HG03342 (cell line): ENCODE measurements around the gene EFNA5.

ENCODE experiments used
- ATAC-seq: cut with Tn5 transposase; IDR thresholded peaks from one replicate; pipeline ENCODE4 v1.9.1; 2021; ENCODE audit warnings: mild to moderate bottlenecking, moderate library complexity; ENCODE audit not compliant: unreplicated experiment

EFNA5 gene

GRCh38 chr5:107548477-107548876, 122.3 kb downstream of the EFNA5 start:
- no peak for ATAC-seq

DNA sequence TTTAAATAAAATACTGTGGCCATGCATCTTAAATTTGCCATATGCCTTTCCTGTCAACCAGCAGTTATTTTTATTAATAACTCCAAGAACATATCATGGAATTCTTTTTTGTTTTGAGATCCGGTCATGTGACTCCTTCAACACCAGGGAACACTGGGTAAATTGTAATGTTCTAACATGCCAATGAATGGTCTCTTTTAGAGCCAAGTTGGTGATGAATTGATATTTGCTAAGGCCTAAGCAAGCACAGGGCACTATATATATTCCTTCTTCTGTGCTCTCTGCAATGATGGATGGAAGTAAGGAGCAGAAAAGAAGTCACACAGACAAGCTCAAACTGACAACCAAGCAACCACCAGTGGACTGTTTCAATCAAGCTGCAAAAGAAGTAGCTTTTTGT, 124.0 kb downstream of the EFNA5 start:
- ATAC-seq, result no peak

GRCh38 chr5:107545486-107545885, 125.3 kb downstream of the EFNA5 start:
- ATAC-seq, result no peak

DNA sequence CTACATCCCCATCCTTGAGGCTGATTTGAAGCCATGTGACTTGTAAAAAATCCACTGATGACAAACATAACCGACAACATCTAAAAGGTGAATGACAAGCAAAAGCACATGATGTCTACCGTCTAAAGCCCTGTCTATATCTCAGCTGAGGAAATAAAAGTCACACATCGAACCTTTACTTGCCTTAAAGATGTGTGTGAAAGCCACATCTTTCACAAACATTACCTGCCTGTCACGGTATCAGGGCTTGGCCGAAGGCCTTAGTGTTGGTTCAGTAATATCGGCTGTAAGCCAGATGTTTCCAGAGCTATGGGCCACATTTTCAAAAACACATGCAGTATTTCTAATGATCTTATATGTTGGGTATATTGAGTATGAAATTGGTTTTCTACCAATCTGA, 125.8 kb downstream of the EFNA5 start:
- no peak for ATAC-seq

GRCh38 chr5:107544476-107544875, 126.3 kb downstream of the EFNA5 start:
- ATAC-seq, result no peak

DNA sequence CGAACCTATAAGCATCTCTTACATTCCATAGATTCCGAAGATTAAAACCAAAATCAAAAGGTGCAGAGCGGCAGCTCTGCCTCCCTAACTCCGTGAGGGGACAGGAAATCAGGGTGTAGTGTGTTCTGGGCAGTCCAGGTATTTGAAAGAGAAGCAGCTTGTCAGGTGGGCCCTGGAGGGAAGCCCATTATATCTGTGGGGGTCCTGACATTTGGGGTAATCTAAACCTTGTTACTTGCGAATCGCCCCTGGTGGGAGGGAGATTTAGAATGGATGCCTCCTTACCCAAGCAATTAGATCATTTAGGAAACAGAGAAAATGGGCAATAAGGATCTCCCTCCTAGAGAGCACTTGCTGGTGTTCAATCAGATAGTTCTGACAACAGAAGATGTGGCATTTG, 126.9 kb downstream of the EFNA5 start:
- ATAC-seq, result no peak

GRCh38 chr5:107542831-107543231, 127.9 kb downstream of the EFNA5 start:
- no peak for ATAC-seq

GRCh38 chr5:107542428-107542827, 128.3 kb downstream of the EFNA5 start:
- ATAC-seq, result no peak

DNA sequence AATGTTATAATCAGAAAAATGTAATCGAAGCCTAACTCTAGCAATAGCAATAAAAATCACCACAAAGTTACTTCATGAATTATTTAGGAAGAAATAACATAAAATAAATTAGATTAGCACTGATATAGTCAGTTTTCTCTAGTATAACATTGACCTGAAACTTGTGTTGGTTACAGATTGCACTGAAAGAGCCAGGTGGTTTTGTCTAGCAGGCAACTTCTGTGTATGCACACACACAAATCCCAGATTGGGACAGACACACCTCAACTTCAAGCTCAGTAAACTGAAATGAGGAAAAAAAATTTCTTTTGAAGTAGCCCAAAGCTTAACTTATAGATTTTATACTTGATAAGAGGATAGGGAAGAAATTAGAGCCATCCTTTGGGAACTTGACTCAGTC, 129.3 kb downstream of the EFNA5 start:
- ATAC-seq, result no peak

DNA sequence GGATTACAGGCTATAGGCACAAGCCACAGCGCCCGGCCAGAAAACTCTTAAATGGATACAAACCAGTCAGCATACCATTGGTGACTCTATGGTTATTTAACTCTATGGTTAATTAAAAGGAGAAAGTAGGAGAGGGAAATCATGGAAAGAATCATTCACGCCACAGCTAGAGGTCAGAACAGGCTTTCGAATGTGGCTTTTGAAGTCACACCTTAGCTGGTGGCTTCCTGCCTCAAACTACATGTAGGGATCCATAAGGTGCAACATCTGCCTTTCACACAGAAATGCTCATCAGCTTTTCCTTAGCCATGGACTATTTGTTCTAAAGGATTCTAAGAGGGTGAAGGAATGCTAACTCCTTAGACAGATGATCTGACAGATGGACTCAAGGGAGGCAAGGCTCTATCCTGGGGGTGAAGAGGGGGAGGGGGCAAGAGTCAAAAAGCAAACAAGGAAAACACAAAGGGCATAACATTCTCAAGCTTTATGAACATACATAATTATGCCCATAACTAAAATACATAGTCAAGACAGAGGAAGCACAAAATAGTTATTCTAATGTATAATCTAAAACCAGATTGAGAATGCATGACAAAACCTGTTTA, 130.9 kb downstream of the EFNA5 start:
- ATAC-seq, result no peak

GRCh38 chr5:107538805-107539445, 131.8 kb downstream of the EFNA5 start:
- no peak for ATAC-seq

DNA sequence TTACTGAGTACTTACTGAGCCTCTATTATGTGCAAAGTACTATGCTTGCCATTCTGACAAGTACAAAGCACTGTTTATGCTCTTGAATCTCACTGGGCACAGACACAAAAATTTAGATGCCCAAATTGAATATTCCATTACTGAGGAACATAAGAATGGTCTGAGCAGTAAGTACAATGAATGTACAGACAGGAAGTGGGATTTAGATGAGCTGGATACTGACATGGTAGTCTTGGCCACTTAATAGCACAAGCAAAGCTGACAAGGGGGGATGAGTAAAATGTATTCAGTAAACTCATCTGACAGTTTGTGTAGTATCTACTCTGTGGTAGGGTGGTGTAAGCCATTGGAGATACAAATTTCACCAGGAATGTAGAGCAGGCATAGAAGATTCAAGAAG, 132.4 kb downstream of the EFNA5 start:
- ATAC-seq, result no peak

- ATAC-seq, result no peak
Measured at GRCh38 chr5:107535849-107536248, 134.9 kb downstream of the EFNA5 start.

GRCh38 chr5:107533910-107534876, 136.5 kb downstream of the EFNA5 start:
- ATAC-seq, result no peak

DNA sequence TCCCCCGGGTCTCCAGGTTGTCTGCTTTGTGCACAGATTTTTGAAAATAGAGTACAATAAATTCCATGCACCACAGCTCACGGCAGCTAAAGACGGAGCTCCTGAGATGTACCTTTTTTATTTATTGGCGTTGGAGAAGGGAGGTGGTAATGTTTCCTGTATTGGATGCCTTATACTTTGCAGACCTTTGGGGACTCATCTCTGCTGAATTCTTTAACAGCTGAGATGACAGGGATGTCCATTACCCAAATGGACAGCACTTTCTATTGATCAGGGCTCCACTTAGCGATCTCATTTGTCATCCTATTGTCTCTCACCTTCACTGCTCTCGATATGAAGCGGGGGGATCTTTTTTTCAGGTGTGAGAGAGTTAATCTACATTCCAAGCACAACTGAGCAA, 137.8 kb downstream of the EFNA5 start:
- ATAC-seq, result no peak

DNA sequence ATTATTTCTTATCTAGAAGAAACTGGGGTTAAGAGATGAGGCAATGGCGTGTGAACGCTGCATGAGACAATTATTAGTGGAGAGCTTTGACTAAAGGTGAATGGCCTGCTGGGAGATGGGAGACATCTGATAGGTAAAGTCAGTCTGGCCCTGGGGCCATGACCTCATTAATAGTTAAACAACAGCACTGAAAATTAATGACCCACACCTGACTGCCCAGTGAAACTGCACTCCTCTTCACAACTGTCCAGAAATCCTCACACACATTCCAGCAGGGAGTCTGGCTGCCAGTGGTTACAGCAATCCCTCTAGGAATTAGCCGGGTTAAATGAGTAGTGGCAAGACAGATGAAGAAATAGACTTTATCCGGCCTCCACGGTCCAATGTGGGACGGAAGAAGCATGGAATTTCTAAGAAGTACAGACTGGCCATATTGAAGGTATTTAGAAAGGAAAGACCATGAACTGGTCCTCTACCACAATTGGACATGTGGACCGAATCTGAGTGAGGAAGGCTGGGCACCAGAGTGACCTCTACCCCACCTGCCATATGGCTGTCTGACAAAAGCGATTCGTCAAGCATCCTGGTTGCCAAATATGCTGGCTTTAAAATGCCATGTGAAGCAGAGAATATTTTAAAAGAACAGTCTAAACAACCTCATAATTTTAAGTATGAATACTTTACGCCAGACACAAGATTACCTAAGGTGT, 138.4 kb downstream of the EFNA5 start:
- ATAC-seq, result no peak

- no peak for ATAC-seq
Measured at GRCh38 chr5:107531308-107531707, 139.4 kb downstream of the EFNA5 start.

DNA sequence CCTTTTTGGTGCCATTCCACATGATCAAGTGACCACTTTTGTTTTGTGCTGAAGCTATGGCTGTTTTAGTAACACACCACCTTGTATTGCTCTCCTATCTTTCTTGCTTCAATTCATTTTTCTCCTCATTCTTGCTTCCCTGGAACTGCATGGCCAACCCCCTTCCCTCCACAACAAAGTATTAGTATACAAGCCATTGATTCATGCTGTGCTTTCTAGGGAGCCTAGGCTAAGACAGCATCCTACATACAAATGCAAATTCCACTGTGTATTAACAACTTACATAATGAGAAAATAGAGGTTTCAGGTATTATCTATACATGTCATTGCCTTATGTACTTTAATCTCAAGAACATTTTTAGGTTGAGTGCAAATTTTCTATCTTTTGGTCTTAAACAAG, 141.1 kb downstream of the EFNA5 start:
- no peak for ATAC-seq

DNA sequence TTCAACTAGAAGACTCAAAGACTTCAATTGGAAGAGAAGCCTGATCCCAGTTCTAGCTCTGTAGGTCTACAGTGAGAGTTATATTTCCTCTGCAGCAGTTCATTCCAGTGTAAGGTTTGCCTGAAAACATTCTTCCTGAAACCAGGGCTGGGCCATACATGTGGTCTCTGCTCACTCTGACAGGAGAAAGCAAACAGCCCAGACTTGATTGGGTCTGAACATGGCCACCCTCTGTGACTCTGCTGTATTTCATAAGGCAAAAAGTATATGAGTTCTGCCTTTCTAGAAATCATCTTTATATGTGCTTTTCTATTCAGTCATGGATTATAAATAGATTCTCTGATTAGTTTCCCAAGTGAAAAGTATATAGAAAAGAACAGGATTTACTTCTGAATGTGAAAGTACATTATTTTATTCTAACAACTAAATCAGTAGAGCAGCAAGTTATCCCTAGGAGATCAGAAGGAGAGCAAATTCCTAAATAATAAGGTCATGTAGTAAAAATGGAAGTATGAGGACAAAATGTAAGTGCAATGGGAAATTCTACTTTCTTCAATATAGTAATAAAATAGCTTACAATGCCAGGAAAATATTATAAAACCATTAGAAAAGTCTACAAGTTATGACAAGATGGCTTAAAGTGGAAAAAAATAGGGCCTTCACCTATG, 144.3 kb downstream of the EFNA5 start:
- no peak for ATAC-seq

DNA sequence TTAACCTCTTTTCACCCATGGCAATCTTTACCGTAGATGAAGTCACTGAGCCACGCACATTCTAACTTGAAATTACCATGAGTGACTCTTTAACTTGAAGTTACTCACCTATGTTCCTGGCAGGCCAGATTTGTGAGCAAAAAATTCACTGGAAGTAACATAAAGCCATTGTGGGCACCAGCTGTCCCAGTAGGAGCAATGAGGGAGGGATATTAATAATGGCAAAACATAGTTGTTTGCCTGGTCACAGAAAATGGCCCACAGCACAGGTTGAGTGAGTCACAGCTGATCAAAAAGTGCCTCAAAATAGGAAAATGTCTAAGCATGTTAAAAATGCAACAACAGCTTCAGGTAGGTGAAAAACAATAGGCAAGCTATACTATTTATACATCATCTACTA, 146.6 kb downstream of the EFNA5 start:
- ATAC-seq, result no peak
